Activated CD4-positive, CD25-positive, alpha-beta regulatory T cell (primary cell): ENCODE data around the gene SMG1.

ENCODE experiments used
- DNase-seq, 4 experiments: peaks; one replicate each; lab custom pipeline; 2025; lab: John Stamatoyannopoulos, UW

SMG1 gene

DNA sequence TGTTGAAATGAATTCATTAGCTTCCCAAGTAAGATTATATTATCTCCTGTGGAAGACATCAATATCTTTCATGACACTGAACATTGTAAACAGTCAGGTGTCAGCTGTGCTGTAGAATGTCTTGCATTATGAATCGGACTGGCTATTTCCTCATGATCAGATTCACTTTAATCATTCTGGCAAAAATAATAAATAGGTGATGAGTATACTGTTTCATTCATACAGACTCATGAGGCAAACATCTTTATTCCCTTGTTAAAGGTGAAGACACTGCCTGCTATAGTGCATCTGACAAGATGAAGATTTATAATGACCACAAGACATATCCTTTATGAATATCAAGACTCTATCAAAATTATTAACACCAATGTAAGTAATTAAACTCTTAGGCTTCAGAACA lies 73.6 kb downstream of the SMG1 start:
- no peak for DNase-seq

DNA sequence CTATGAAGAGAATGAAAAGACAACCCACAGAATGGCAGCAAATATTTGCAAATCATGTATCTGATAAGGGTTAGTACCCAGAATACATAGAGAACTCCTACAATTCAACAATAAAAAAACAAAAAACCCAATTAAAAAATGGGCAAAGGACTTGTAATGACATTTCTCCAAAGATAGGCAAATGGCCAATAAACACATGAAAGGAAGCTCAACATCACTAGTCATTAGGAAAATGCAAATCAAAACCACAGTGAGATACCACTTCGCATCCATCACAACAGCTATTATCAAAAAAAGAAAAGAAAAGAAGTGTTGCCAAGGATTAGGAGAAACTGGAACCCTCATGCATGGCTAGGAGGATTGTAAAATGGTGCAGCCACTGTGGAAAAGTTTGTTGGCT lies 79.8 kb downstream of the SMG1 start:
- no peak for DNase-seq

DNA sequence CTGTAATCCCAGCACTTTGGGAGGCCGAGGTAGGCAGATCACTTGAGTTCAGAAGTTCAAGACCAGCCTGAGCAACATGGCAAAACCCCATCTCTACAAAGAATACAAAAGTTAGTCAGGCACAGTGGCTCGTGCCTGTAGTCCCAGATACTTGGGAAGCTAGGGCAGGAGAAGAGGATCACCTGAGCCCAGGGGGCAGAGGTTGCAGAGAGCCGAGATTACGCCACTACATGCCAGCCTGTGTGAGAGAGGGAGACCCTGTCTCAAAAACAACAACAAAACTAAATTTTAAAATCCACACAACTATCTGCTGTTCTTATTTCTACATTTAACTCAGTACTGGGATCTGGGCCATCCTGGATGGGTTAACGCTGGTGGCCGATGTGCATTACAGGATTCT lies 83.6 kb downstream of the SMG1 start:
- DNase-seq: no peak

DNA sequence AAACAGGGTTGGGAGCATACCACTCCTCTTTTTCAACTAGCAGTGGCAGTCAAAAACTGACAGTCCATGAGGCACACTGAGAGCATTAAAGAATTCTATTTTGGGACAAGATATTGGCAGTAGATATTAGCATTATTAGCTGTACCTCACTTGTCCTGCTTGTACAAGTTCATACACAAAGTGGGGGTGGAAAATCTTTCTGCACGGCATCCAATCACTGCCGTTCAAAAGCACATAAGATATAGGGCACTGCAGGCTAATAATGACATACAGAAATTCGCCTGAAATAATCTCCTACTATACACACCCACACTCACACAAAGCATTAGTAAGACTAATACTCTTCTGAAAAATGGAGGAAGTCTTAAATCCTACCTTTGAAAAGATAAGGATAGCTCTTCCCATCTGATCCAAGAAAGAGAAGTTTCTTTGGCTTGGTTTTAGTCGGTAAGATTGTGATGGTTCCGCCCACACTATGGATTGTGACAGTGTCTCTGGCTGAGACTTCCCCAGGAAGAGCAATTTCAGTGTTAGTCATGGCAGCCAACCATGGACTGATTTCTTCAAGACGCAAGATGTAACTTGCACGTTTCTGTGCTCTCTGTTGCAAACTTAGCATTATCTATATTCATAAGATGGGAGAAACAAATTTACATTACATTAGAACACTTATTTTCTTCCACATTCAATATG lies 84.2 kb downstream of the SMG1 start:
- DNase-seq: no peak

DNA sequence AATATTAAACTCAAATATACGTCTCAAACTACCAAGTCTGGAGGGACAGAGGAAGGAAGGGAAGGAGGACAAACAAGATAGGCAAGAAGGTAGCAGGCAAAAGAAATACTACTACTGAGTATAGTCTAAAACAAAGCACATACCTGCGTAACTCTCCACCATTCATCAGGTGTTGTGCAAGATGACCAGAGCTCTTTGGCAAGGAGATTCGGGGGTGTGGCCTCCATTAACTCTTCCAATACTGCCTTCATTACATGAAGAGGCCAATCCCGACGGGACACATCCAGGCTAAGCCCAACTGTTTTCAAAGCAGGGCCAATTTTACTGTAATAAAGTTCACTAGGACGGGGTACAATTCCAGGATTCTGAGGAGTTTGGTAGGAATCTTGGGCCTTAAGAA lies 86.7 kb downstream of the SMG1 start:
- no peak for DNase-seq

DNA sequence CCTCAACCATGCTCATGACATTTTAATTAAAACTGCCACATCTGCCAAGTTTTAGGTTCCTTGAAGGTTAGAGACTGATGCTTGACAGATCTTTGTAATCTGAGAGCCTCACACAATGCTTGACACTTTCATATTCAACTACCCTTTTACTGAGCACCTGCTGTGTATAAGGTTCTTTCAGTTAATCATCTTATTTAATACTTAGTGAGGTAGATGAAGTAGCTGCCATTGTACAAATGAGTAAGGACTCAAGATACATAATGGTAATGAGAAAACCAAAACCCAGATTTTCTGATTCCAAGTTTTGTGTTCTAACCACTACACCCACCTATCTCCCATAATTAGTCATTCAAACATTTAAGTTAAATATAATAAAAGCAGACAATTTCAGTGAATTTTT lies 89.5 kb downstream of the SMG1 start:
- no peak for DNase-seq

DNA sequence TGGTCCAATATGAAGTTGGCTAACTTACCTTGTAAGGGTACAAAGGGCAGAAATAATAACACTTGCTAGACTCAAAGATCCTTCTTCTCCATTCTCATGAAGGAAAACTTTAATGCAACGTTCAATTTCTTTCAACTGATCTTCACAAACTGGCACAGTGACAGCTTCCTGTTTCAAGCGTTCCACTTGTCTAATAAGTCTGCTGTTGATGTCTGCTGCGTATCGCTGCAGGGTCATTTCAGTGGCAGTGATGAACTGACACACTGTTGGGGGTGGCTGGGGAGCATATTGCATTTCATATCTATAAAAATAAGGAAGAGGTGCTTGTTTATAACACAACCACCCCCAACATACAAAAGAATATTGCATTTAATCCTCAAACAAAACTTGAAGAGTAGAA lies 91.3 kb downstream of the SMG1 start:
- DNase-seq: no peak

DNA sequence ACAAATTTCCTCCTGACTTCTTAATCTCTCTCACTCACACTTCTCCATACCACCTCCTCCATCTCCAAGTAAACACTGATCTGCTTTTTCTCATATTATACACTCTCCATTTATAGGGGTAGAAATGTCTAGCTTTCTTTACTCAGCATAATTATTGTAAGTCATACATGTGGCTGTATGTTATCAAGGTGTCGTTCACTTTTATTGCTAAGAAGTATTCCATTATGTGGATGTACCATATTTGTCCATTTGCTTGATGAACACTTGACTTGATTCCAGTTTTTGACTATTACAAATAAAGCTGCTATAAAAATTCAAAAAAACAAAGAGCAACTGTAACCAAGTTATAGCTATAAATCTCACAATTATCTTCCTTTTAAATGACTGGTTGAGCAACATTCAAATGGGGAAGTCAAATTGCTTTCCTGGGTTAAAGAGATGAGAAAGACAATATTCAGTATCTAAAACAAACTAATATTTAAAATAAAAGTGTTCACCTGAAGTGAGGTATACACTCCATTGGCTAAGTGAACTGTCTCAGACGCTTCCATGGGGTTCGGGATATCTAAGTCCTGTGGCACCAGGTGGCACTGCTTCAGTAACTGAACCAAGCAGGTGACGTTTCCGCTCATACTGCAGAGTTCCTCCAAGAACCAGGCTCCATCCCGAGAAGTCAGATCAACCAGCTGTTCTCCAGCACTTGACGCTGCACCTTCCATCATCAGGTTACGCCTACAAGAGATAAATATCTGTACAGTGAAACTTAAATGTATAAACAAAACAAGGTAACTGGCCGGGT lies 92.3 kb downstream of the SMG1 start:
- DNase-seq: no peak

DNA sequence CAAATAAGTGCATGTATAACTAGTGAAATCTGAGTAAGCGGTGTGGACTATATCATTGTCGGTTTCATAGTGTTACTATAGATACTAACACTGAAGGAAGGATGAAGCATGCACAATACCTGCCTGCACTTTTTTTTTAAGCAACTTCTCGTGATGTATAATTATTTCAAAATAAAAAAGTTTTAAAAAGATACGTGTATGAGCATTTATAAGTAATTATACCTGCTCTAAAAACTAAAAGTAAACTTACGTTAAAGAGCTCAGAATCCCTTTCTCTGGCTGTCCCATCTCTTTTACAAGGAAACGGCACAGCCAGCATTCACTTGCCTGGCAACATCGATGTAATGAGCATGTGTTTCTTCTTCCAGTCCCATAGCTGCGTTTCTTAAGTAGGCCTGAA lies 93.6 kb downstream of the SMG1 start:
- no peak for DNase-seq

DNA sequence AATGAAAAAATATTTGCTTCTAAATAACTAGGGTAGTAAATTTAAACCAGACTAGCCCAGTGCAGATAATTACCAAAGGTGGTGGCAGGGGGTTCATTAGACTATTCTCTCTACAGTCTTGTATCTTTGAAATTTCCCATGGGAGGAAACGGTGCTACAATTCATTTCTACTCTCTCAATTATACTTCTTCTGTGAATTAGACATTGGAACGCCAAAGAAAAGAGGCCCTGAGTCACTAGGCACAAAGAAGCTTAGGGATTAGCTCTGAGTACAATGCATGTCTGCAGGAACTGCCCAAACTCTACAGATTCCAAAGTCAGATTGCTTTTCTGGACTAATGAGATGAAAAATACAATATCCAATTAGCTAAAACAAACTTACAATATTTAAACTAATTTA lies 94.2 kb downstream of the SMG1 start:
- DNase-seq: no peak

DNA sequence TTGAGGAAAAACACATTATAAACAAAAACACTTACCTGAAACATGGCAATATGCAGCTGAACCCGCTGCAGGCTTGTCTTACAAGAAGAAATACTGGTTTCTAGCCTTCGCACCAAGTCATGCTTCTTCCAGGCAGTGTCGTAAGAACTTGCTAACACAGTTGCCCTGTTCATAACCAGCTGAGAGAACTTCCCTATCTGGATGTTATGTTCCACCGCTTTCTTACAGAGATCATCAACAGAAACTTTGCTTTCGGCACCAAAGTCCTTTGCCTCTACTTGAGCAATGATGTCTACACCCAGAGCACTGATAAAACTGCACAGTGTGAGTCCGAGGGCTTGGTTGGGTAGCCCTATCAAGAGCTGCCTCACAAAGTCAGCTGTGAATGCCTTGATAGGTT lies 97.0 kb downstream of the SMG1 start:
- no peak for DNase-seq

DNA sequence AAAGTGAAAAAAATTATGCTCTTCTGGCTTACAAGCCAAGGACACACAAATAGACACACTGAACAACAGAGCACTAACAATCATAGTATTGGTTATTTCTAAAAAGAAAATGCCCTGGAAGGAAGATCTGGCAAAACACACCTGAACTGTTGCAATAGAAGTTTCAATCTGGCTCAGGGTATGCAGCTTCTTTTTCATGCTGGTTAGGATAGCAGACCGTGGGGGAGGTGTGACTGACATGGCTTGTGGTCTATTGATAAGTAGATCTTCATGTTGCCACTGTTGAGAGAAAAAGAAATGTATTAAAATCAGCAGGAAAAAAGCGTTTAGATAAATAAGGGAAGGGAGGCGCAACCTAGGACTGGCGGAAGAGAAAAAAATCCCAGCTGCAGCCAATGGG lies 98.3 kb downstream of the SMG1 start:
- no peak for DNase-seq

DNA sequence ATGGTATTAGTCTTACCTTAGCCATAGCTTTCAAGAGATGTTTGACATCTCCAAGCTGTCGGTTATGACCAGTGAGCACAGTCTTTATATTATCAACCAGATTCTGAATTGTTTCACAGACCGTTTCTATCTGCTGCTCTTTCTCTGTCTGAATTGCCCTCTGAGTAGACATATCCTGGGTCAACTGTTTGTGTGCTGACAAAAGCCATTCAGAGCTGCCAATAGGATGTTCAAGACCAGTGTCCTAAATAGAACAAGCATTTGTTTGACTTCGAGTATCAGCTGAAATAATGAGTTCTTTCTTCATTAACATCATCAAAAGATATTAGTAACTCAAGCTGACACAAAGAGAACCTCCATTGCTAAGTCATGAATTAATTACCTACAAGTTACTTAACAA lies 109.9 kb downstream of the SMG1 start:
- DNase-seq: no peak

DNA sequence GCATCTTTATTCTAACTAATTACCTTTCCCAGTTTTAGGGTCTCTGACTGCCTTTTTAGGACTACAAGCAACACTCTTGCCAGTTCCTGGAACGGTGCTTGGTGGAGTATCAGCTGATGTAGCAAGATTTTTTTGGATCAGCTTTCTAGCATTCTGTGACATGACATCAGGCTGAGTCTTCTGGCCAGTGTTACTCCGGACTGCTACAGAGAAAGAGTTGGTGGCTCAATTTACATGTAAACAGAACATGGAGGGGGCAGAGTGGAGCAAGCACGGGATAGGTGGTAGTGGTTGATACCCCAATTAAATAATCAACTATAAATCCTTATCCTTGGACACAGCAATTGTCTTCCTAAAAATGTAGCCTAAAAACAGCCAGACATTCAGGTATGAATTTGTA lies 114.3 kb downstream of the SMG1 start:
- DNase-seq: no peak

DNA sequence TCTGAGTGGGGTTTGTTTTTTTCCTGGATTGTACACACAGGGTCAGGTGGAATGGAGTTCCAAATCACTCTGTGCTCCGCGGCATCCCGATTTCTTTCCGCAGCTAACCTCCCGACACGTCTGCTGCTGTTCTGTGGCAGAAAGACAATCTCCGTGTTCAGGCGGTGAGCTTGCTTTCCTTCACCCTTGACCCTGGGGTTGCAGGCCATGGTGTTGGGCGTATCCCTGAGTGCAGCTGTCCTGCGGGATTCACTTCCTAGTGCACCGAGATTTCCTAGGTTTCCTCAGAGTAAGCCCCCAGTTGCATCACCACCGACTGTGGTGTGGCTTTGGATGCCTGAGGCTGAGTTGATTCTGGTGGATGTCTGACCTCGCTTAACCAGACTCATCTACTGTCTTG lies 117.0 kb downstream of the SMG1 start:
- no peak for DNase-seq

DNA sequence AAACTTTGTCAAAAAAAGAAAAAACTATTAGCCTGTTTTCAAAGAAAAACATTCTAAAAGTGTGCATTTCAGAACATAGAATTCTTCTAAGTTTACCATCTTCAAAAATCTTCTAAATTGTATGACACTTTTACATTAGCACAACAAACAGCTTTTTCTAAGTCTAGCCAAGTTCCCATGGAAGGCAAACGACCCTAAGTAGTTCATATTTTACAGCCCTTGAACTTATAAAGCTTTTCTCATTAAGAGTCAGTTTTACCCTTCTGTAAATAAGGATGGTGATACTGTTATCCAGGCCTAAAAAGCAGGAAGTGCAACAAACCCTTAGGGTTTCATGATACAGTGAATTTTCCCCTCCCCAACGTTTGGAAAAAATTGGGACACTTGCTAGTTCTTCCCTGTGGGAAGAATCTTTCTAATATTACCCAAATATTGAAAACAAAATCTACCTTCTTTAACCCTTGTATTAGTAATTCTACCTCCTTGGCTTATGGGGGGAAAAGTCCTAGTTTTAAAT lies 120.9 kb downstream of the SMG1 start:
- DNase-seq: no peak

DNA sequence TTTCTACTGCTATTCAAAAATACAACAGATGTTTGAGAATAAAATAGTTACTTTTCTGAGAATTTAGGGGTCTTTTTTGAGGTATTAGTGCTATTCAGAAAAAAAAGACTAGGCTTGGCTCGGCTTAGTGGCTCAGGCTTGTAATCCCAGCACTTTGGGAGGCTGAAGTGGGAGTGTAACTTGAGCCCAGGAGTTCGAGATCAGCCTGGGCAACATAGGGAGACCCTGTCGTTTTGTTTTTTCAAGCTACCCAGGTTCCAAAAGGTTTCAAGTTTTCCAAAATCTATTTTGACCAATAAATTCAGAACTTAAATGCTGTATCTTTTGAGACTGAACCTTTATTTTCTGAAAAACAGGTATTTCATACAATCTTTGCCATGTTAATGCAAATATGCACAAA lies 121.7 kb downstream of the SMG1 start:
- no peak for DNase-seq

DNA sequence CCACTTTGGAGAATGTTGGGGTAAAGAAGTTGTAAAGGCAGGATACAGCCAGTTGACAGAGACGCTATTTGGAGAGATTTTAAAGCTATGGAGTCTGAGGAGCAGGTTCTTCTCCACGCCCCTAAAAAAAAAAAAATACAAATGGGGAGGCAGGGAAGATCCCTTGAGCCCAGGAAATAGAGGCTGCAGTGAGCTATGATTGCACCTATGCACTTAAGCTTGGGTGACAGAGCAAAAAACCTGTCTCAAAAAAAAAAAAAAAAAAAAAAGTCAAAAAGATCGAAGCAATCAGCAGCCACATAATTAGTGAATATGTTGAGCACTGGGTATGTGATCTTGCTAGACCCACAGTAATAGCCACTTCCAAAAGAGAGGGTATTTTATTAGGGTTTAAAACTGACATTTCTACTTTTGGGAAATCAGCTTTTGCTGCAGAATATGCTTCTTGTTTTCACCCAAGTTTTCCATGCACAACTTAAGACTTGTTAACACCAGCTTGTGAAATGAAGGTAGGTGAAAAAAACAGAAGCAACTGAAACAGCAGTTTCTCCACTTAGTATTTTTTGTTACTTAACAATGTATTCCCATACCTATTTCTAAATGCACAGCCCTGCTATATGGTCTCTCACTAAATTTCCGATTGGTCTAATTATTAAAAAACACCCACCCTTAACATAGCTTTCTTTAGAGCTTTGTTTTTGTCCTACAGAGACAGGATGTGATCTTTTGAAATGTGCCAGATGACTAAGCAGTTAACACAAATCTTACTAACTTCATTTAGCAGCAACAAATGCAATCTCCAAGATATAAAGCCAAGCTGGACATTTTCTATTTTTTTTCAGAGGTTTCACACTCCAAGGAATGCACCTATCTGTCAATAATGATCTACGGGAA lies 122.4 kb downstream of the SMG1 start:
- DNase-seq: no peak

DNA sequence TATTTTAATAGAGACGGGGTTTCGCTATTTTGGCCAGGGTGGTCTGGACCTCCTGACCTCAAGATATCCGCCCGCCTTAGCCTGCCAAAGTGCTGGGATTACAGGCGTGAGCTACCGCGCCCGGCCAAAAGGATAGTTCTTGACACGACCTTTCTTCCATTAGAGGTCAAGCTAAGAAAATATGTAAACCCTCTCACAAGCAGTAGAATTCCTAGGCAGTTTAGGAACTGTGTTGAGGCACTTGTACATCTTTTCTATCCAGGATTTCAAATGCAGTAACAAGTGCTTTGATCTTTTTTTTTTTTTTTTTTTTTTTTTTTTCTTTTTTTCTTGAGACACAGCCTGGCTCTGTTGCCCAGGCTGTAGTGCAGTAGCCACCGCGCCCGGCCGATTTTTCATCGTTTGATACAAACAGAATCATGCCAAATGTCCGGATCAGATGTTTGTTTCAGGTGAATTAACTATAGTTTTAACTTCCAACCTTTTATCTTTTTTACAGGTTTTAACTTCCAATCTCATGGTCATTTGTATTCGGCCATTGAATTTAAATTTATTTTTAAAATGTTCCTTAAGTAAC lies 123.4 kb downstream of the SMG1 start:
- no peak for DNase-seq

DNA sequence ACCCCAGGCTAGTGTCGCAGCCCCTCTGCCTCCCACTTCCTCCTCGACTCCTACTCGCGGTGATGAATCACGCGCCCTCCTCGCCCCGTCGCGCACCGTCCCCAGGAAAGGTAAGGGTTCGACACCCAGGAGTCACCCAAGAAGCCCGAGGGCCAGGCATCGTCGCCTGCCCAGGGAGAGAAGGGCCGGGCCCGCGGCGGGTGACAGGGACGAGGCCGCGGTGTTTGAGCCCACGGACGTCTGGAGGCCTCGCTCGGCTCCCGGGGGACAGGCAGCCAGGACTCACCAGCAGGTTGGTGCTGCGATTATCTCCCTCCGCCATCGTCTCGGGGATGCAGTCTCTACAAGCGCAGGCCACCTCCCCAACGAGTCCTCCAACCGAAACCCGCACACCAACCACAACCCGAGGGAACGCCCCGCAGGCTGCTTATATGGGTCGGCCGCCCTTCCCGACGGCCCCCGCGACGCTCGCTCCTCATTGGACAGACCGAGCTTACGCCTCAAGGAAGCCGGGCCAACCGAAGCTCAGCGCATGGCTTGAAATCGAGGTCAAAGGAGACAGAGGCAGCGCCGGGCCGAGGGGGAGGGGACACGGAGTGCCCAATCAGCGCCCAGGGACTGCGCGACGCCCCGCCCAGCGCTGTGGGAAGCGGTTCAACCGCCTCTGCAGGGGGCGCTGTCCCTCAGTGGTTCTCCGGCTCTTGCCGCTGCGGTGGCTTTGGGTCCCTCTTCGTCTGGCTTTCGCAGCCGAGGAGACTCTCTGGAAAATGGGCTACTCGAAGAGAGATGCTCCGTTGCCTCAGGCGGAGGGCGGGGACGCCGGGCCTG lies 124.8 kb downstream of the SMG1 start, which contains the start of gene ARL6IP1:
Gene ARL6IP1 (minus strand): TSS at position 405 of the 828 bp plus-strand sequence. CDS start 83 bp downstream, at position 322.
- DNase-seq: peak; percentile 96 to 99 (median 98)

DNA sequence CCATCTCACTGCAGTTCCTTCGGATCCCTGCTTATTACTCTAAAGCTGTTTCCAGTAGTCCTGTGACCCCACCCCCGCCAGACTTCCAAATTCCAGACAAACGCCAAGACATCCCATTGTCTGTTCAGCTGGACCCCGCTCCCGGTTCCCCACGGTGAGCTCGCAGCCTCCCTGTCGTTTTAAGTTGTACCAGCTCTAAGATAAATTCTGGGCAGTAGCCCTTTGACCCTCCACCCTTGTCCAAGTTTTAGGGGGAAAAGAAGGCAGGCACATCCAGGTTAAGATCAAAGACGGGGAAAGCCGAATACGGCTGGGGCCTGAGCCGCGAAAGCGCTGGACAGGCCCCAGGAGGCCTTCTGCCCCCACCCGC lies 125.4 kb downstream of the SMG1 start:
- DNase-seq: no peak
